GM12878 (cell line): ENCODE results near the gene VARS2. TPM values are rescaled to one million over a fixed set of nuclear protein-coding genes. Genes with fewer than 3 reads are reported as not detected.

Experiments
- ATAC-seq: fragments of 200-7000 bp; cut with Tn5 transposase; 3 replicates; pipeline ENCODE4 v1.9.1; 2020; ENCODE audit warnings: mild to moderate bottlenecking, moderate library complexity
- BruUV-seq: library from RNA; stranded (reverse); fragments of 400-500 nt; replicated peaks from 2 replicates; lab custom pipeline; 2021; lab: Mats Ljungman, UMichigan
- CTCF ChIA-PET: fragments of 300-600 bp; sonication (Branson Sonifier 250); formaldehyde crosslinking; extraction: SDS; loops from one replicate; lab custom pipeline; 2021; ENCODE audit warnings: inconsistent platforms; lab: Yijun Ruan, JAX
- POLR2A ChIA-PET: fragments of 350-600 bp; formaldehyde crosslinking; extraction: SDS; loops from one replicate; lab custom pipeline; 2021; ENCODE audit warnings: inconsistent platforms; lab: Charles Lee
- RAD21 ChIA-PET: fragments of 300-600 bp; sonication (Branson Sonifier 250); formaldehyde crosslinking; loops from one replicate; lab custom pipeline; 2023; ENCODE audit warnings: antibody characterized with exemption; ENCODE audit not compliant: unreplicated experiment; lab: Charles Lee
- SMC1A ChIA-PET: fragments of 300-600 bp; sonication (Branson Sonifier 250); formaldehyde crosslinking; loops from one replicate; lab custom pipeline; 2023; ENCODE audit not compliant: unreplicated experiment, uncharacterized antibody; lab: Charles Lee
- DNase-seq: peaks from one replicate; pipeline ENCODE4 v3.0.0-alpha.2; 2011; ENCODE audit warnings: low read depth, low spot score
- FAIRE-seq: peaks from 3 replicates; lab custom pipeline; 2011; peaks lifted over from hg19 to GRCh38; lab: Jason Lieb, UNC
- H2AFZ ChIP-seq: 2 replicates; pipeline ENCODE4 v1.6.0; 2011; ENCODE audit warnings: low read depth, low read length, control low read depth; ENCODE audit not compliant: control insufficient read depth
- H3K27ac ChIP-seq: 2 replicates; pipeline ENCODE4 v1.5.1; 2011; ENCODE audit warnings: control low read depth; ENCODE audit not compliant: control insufficient read depth, insufficient read depth
- H3K27me3 ChIP-seq, 2 experiments: replicated peaks in 1 of 2; 2 replicates each; pipeline versions ENCODE4 v1.6.0 to v1.6.1; 2011; ENCODE audit warnings: low read length in 1 of 2; ENCODE audit not compliant: control insufficient read depth in 2 of 2, insufficient read depth in 2 of 2
- H3K36me3 ChIP-seq, 2 experiments: 2 replicates each; pipeline ENCODE4 v1.5.1; 2011; ENCODE audit warnings: low read length in 1 of 2; ENCODE audit not compliant: control insufficient read depth in 2 of 2, insufficient read depth in 2 of 2
- H3K4me1 ChIP-seq: 2 replicates; pipeline ENCODE4 v1.6.1; 2011; ENCODE audit warnings: mild to moderate bottlenecking, low read length, moderate library complexity, mixed read lengths; ENCODE audit not compliant: control insufficient read depth, insufficient read depth
- H3K4me2 ChIP-seq: 2 replicates; pipeline ENCODE4 v1.6.0; 2011; ENCODE audit warnings: control low read depth; ENCODE audit not compliant: control insufficient read depth, insufficient read depth
- H3K4me3 ChIP-seq: fragments of 200-600 bp; sonication (generic); 2 replicates; pipeline ENCODE4 v1.5.1; 2016
- H3K79me2 ChIP-seq: 2 replicates; pipeline ENCODE4 v1.6.0; 2011; ENCODE audit warnings: low read length; ENCODE audit not compliant: control insufficient read depth, insufficient read depth
- H3K9ac ChIP-seq: 2 replicates; pipeline ENCODE4 v1.8.0; 2011; ENCODE audit warnings: low read length, control low read depth, mixed read lengths; ENCODE audit not compliant: control insufficient read depth, insufficient read depth
- H3K9me3 ChIP-seq: replicated peaks from 3 replicates; pipeline ENCODE4 v1.5.1; 2011; ENCODE audit warnings: mild to moderate bottlenecking, low read length; ENCODE audit not compliant: control insufficient read depth, insufficient read depth
- H4K20me1 ChIP-seq: 2 replicates; pipeline ENCODE4 v1.6.0; 2011; ENCODE audit not compliant: control insufficient read depth, insufficient read depth
- CHD1 ChIP-seq: IDR thresholded peaks from 2 replicates; pipeline ENCODE4 v1.6.1; 2012; ENCODE audit warnings: low read depth, low read length, improper control_type of control experiment
- CHD4 ChIP-seq: fragments of 200-600 bp; sonication (generic); IDR thresholded peaks from 2 replicates; pipeline ENCODE4 v1.6.1; 2016; ENCODE audit warnings: mild to moderate bottlenecking
- HDGF ChIP-seq: fragments of 450-650 bp; IDR thresholded peaks from 2 replicates; pipeline ENCODE4 v1.6.1; 2016; ENCODE audit warnings: antibody characterized with exemption
- IRF4 ChIP-seq: IDR thresholded peaks from 2 replicates; pipeline ENCODE4 v1.6.1; 2011; ENCODE audit warnings: low read depth, low read length
- MLLT1 ChIP-seq: fragments of 450-650 bp; IDR thresholded peaks from 2 replicates; pipeline ENCODE4 v1.6.1; 2016; ENCODE audit warnings: mild to moderate bottlenecking
- NRF1 ChIP-seq: conservative IDR thresholded peaks from 2 replicates; pipeline ENCODE4 v1.6.1; 2011; ENCODE audit warnings: mild to moderate bottlenecking, low read depth, low read length, improper control_type of control experiment
- PBX3 ChIP-seq: IDR thresholded peaks from 2 replicates; pipeline ENCODE4 v1.6.1; 2011; ENCODE audit warnings: mild to moderate bottlenecking, low read depth, low read length, moderate library complexity; ENCODE audit not compliant: insufficient replicate concordance
- POLR2A ChIP-seq: IDR thresholded peaks from 2 replicates; pipeline ENCODE4 v1.6.1; 2011; ENCODE audit warnings: low read depth, mild to moderate bottlenecking, low read length
- RFX5 ChIP-seq: IDR thresholded peaks from 2 replicates; pipeline ENCODE4 v1.6.1; 2011; ENCODE audit warnings: low read depth, low read length, improper control_type of control experiment
- YY1 ChIP-seq: IDR thresholded peaks from 2 replicates; pipeline ENCODE4 v1.6.1; 2011; ENCODE audit warnings: low read depth, mild to moderate bottlenecking, low read length
- ZBED1 ChIP-seq: IDR thresholded peaks from 2 replicates; pipeline ENCODE4 v1.6.1; 2016; ENCODE audit warnings: borderline replicate concordance
- WGBS: methylation state at CpG from one replicate; pipeline ENCODE4 v1.1.6; 2016; ENCODE audit warnings: low lambda C conversion rate; ENCODE audit not compliant: insufficient replicate concordance, insufficient coverage; ENCODE audit errors: missing lambda C conversion rate; 5-methylcytosine and 5-hydroxymethylcytosine counted together
- in situ Hi-C: fragments of 300-500 bp; cut with MboI; formaldehyde crosslinking; loops from 9 replicates; pipeline ENCODE4 v1.14.3; 2018; ENCODE audit warnings: mixed read lengths
- intact Hi-C: fragments of 100-400 bp; cut with micrococcal nuclease; formaldehyde crosslinking; loops from one replicate; pipeline ENCODE4 v1.14.2; 2022; ENCODE audit not compliant: unreplicated experiment
- polyA plus RNA-seq, 11 experiments: library from polyadenylated mRNA; depleted of rRNA in 4 of 11; unstranded in 6 of 11; stranded (reverse) in 5 of 11; fragments of >200 nt; fragmentation: Nextera tagmentation in 4 of 11; fragmentation: Illumina TruSeq in 1 of 11; extraction: Ambion mirVana in 4 of 11; extraction: Trizol in 1 of 11; gene quantifications; 1 replicate in 1 of 11; 2 replicates in 10 of 11; pipeline versions ENCODE4 v1.2.1 to v1.2.3, GENCODE V29; 2011 to 2016; ENCODE audit warnings: inconsistent platforms in 2 of 11, missing spikeins in 2 of 11, low read depth in 1 of 11
- total RNA-seq, 4 experiments: library from RNA; depleted of rRNA in 3 of 4; stranded (reverse); fragments of >200 nt in 3 of 4; fragmentation: Illumina TruSeq in 1 of 4; extraction: Trizol in 1 of 4; gene quantifications; 2 replicates each; pipeline versions ENCODE4 v1.2.1 to v1.2.3, GENCODE V29; 2013 to 2021
- TF ChIP-seq, protein P1 (sequence below): fragments of 450-650 bp; IDR thresholded peaks from 2 replicates; pipeline ENCODE4 v1.6.1; 2017; ENCODE audit warnings: low read depth, mild to moderate bottlenecking, moderate library complexity
- TF ChIP-seq, protein P2 (sequence below): fragments of 450-650 bp; IDR thresholded peaks from 2 replicates; pipeline ENCODE4 v1.6.1; 2017; ENCODE audit warnings: borderline replicate concordance

Gene VARS2
- total and polyA plus RNA-seq, 10 of the 15 experiments (the other 5 are each of a cell fraction or from before 2014, with no cell fraction given) = 3.8 to 70.7 (median 49.1) TPM

DNA sequence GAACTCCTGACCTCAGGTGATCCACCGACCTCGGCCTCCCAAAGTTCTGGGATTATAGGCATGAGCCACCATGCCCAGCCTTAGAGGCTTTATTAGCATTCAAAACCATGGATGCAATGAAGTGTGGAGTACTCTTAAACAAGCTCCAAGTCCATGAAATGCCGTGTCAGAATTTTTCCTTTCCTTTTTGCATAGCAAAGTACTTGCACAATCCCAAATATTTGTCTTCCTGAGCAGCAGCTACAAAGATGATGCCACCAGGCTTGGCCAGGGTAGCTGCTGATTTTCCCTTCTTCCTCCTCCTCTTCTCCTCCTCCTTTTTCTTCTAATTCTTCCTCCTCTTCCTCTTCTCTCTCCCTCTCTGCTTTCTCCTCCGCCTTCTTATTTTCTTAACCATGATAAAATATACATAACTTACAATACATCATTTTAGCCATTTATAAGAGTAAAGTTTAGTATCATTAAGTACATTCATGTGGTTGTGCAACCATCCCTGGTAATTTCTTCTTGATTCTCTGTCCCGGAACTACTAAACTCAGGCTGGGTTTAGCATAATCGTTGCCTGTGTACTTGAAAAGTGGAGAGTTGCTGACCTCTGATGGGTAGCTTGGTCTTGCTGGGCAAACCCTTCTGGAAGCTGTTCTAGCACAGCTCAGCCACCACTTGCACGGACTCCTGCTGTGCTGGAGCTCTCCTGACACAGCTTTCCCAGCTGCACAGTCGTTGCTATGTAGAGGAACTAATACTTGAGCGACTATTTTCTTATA lies 47.1 kb downstream of the VARS2 start:
- FAIRE-seq = no peak
- BruUV-seq = no TSS peak
- Histone ChIP-seq H3K9ac (no peak overlapping the region), H3K27ac (no peak overlapping the region)
- TF ChIP-seq IRF4 (no peak), YY1 (no peak)
- TF ChIP-seq, all 136 proteins: peak for 0
- no peak overlapping the region for H3K4me2 ChIP-seq
- H2AFZ ChIP-seq = no peak overlapping the region
- CTCF ChIA-PET = interaction anchor here (1.6 kb wide), 1 partner anchor 46 kb away, joined by 4 read pairs; no protein-coding TSS in a partner anchor
- no peaks in the 10 kb centered on the region for H3K36me3 ChIP-seq
- no peaks in the 10 kb centered on the region; a peak in 1 of 4 replicates for H3K27me3 ChIP-seq
- ATAC-seq (no peak), DNase-seq (no peak)
- H3K9me3 ChIP-seq = no peaks in the 10 kb centered on the region
- intact Hi-C loops (no loop called here), in situ Hi-C loops (no loop called here)
- H3K79me2 ChIP-seq = no peaks in the 10 kb centered on the region
- H3K4me3 ChIP-seq = no peak overlapping the region
- POLR2A ChIA-PET = no interaction called here
- H4K20me1 ChIP-seq = no peaks in the 10 kb centered on the region
- WGBS = 46% methylated on average over 9 of the region's 9 CpGs
- SMC1A ChIA-PET = no interaction called here
- no peaks in the 10 kb centered on the region; the same call in 1 of the 2 replicates for H3K4me1 ChIP-seq
- RAD21 ChIA-PET = no interaction called here

DNA sequence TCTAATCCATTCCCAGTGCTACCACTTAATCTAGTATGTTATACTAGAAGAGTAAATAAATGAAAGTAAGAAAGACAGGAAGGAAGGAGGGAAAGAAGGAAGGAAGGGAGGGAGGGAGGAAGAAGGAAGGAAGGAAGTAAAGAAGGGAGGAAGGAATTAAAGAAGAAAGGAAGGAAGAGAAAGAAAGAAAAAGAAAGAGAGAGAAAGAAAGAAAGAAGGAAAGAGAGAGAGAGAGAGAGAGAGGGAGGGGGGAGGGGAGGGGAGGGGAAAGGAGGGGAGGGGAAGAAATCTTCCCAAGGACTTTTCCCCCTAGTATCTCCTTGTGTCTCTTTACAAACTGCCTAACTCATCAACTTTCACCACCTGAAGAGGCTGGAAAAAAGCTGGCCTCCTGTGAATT lies 48.7 kb downstream of the VARS2 start:
- BruUV-seq = no TSS peak
- Histone ChIP-seq H3K36me3 (no peaks in the 10 kb centered on the region), H3K4me2 (no peak overlapping the region), H3K9ac (no peak overlapping the region), H3K4me1 (no peaks in the 10 kb centered on the region), H3K79me2 (no peaks in the 10 kb centered on the region), H3K27ac (no peak overlapping the region), H3K27me3 (no peaks in the 10 kb centered on the region; a peak in 1 of 4 replicates), H3K9me3 (no peaks in the 10 kb centered on the region), H2AFZ (no peak overlapping the region), H3K4me3 (no peak overlapping the region), H4K20me1 (no peaks in the 10 kb centered on the region)
- no peak for FAIRE-seq
- POLR2A ChIA-PET = no interaction called here
- SMC1A ChIA-PET = no interaction called here
- intact Hi-C loops = no loop called here
- DNase-seq = no peak
- in situ Hi-C loops = no loop called here
- CTCF ChIA-PET = no interaction called here
- no peak for ATAC-seq
- RAD21 ChIA-PET = no interaction called here
- TF ChIP-seq CHD1 = no peak
- TF ChIP-seq CHD4 = no peak
- no peak for TF ChIP-seq NRF1
- TF ChIP-seq, protein P1, sequence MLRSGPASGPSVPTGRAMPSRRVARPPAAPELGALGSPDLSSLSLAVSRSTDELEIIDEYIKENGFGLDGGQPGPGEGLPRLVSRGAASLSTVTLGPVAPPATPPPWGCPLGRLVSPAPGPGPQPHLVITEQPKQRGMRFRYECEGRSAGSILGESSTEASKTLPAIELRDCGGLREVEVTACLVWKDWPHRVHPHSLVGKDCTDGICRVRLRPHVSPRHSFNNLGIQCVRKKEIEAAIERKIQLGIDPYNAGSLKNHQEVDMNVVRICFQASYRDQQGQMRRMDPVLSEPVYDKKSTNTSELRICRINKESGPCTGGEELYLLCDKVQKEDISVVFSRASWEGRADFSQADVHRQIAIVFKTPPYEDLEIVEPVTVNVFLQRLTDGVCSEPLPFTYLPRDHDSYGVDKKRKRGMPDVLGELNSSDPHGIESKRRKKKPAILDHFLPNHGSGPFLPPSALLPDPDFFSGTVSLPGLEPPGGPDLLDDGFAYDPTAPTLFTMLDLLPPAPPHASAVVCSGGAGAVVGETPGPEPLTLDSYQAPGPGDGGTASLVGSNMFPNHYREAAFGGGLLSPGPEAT = no peak
- no peak for TF ChIP-seq PBX3
- TF ChIP-seq RFX5 = no peak
- no peak for TF ChIP-seq HDGF
- no peak for TF ChIP-seq ZBED1
- no peak for TF ChIP-seq POLR2A
- no peak for TF ChIP-seq MLLT1
- TF ChIP-seq, protein P2, sequence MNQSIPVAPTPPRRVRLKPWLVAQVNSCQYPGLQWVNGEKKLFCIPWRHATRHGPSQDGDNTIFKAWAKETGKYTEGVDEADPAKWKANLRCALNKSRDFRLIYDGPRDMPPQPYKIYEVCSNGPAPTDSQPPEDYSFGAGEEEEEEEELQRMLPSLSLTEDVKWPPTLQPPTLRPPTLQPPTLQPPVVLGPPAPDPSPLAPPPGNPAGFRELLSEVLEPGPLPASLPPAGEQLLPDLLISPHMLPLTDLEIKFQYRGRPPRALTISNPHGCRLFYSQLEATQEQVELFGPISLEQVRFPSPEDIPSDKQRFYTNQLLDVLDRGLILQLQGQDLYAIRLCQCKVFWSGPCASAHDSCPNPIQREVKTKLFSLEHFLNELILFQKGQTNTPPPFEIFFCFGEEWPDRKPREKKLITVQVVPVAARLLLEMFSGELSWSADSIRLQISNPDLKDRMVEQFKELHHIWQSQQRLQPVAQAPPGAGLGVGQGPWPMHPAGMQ = no peak
